ENCODE results near the gene OR3A3.
"Not testable (repeated sequence)": the region's sequence is repeated elsewhere in the genome, so short reads cannot be mapped to it uniquely, and the experiment has no call there.

OR3A3 gene

GRCh38 chr17:3389791-3390190 lies 21.4 kb upstream of the OR3A3 start:
- Histone ChIP-seq H3K4me3 (ENCODE audit: low read depth, low read length) (no peak overlapping the region), H3K9ac (no peak overlapping the region), H3K4me1 (no peaks in the 10 kb centered on the region), H3K27ac (no peak overlapping the region), H2AFZ (no peak overlapping the region), H3K27me3 (ENCODE audit: control insufficient read depth, insufficient read depth, low read length) (no peaks in the 10 kb centered on the region), H3K36me3 (ENCODE audit: control insufficient read depth, insufficient read depth, low read length) (no peaks in the 10 kb centered on the region), H3K79me2 (no peaks in the 10 kb centered on the region), H3K9me3 (ENCODE audit: control insufficient read depth, low read length) (no peaks in the 10 kb centered on the region), H3K4me2 (ENCODE audit: low read length) (no peak overlapping the region)
- no peak for TF ChIP-seq CTCF (IDR thresholded peaks at IDR 0.05)

- H3K9ac ChIP-seq; H3K4me3 ChIP-seq (ENCODE audit: low read depth, low read length); H2AFZ ChIP-seq; H3K9me3 ChIP-seq (ENCODE audit: control insufficient read depth, low read length); H3K4me1 ChIP-seq; H3K4me2 ChIP-seq (ENCODE audit: low read length); H3K36me3 ChIP-seq (ENCODE audit: control insufficient read depth, insufficient read depth, low read length); H3K27ac ChIP-seq; H3K79me2 ChIP-seq; H3K27me3 ChIP-seq (ENCODE audit: control insufficient read depth, insufficient read depth, low read length): not testable (repeated sequence)
These were observed 13.4 kb upstream of the OR3A3 start for GRCh38 chr17:3397801-3398200.

- H3K36me3 ChIP-seq (ENCODE audit: control insufficient read depth, insufficient read depth, low read length) = no peaks in the 10 kb centered on the region
- H3K4me1 ChIP-seq = no peaks in the 10 kb centered on the region
- no peak within 1 kb of the TSS for H3K27ac ChIP-seq
- no peak within 1 kb of the TSS for H3K4me3 ChIP-seq (ENCODE audit: low read depth, low read length)
- no peaks in the 10 kb centered on the region for H3K9me3 ChIP-seq (ENCODE audit: control insufficient read depth, low read length)
- H3K4me2 ChIP-seq (ENCODE audit: low read length) = no peak within 1 kb of the TSS
- no peak within 1 kb of the TSS for H3K9ac ChIP-seq
- no peaks in the 10 kb centered on the region for H3K27me3 ChIP-seq (ENCODE audit: control insufficient read depth, insufficient read depth, low read length)
- TF ChIP-seq CTCF (IDR thresholded peaks at IDR 0.05) = no peak
- H3K79me2 ChIP-seq = no peaks in the 10 kb centered on the region
- H2AFZ ChIP-seq = no peak within 1 kb of the TSS
These were observed 12.9 kb upstream of the OR3A3 start, which contains the start of gene OR1E1 for GRCh38 chr17:3398310-3398709. TSS of gene OR1E1 (minus strand) at chr17:3398410. CDS start at chr17:3398410, 0 bp downstream.

GRCh38 chr17:3400055-3400454 lies 11.1 kb upstream of the OR3A3 start:
- no peaks in the 10 kb centered on the region for H3K36me3 ChIP-seq (ENCODE audit: control insufficient read depth, insufficient read depth, low read length)
- TF ChIP-seq CTCF (IDR thresholded peaks at IDR 0.05) = no peak

GRCh38 chr17:3401786-3402185 lies 9.4 kb upstream of the OR3A3 start:
- Histone ChIP-seq H3K27ac (no peak overlapping the region), H2AFZ (no peak overlapping the region), H3K4me1 (no peaks in the 10 kb centered on the region), H3K4me3 (ENCODE audit: low read depth, low read length) (no peak overlapping the region), H3K27me3 (ENCODE audit: control insufficient read depth, insufficient read depth, low read length) (no peaks in the 10 kb centered on the region), H3K9me3 (ENCODE audit: control insufficient read depth, low read length) (no peaks in the 10 kb centered on the region), H3K36me3 (ENCODE audit: control insufficient read depth, insufficient read depth, low read length) (no peaks in the 10 kb centered on the region), H3K4me2 (ENCODE audit: low read length) (no peak overlapping the region), H3K9ac (no peak overlapping the region), H3K79me2 (no peaks in the 10 kb centered on the region)
- TF ChIP-seq CTCF (IDR thresholded peaks at IDR 0.05) = no peak

More at GRCh38 chr17:3400055-3400454, 11.1 kb upstream of the OR3A3 start:
- Histone ChIP-seq H2AFZ (no peak overlapping the region), H3K4me1 (no peaks in the 10 kb centered on the region), H3K9me3 (ENCODE audit: control insufficient read depth, low read length) (no peaks in the 10 kb centered on the region), H3K27me3 (ENCODE audit: control insufficient read depth, insufficient read depth, low read length) (no peaks in the 10 kb centered on the region), H3K4me3 (ENCODE audit: low read depth, low read length) (no peak overlapping the region), H3K79me2 (no peaks in the 10 kb centered on the region), H3K9ac (no peak overlapping the region), H3K4me2 (ENCODE audit: low read length) (no peak overlapping the region), H3K27ac (no peak overlapping the region)

GRCh38 chr17:3403856-3404255 lies 7.3 kb upstream of the OR3A3 start:
- H3K4me2 ChIP-seq (ENCODE audit: low read length); H3K36me3 ChIP-seq (ENCODE audit: control insufficient read depth, insufficient read depth, low read length); H2AFZ ChIP-seq; H3K79me2 ChIP-seq; H3K4me3 ChIP-seq (ENCODE audit: low read depth, low read length); H3K4me1 ChIP-seq; H3K9ac ChIP-seq; H3K27ac ChIP-seq; H3K27me3 ChIP-seq (ENCODE audit: control insufficient read depth, insufficient read depth, low read length); H3K9me3 ChIP-seq (ENCODE audit: control insufficient read depth, low read length): not testable (repeated sequence)

GRCh38 chr17:3412216-3412615 lies 1.0 kb downstream of the OR3A3 start:
- H3K27ac ChIP-seq; H3K9ac ChIP-seq; H2AFZ ChIP-seq; H3K36me3 ChIP-seq (ENCODE audit: control insufficient read depth, insufficient read depth, low read length); H3K79me2 ChIP-seq; H3K4me1 ChIP-seq; H3K27me3 ChIP-seq (ENCODE audit: control insufficient read depth, insufficient read depth, low read length); H3K9me3 ChIP-seq (ENCODE audit: control insufficient read depth, low read length); H3K4me2 ChIP-seq (ENCODE audit: low read length); H3K4me3 ChIP-seq (ENCODE audit: low read depth, low read length): not testable (repeated sequence)
